Fibroblast of the aortic adventitia (primary cell): ENCODE measurements around the gene TAX1BP3. TPM values are rescaled to one million over a fixed set of nuclear protein-coding genes. Genes with fewer than 3 reads are reported as not detected.

Source experiments
- DNase-seq: peaks from one replicate; pipeline ENCODE4 v3.0.0-alpha.2; 2010; ENCODE audit warnings: low read depth
- H3K4me3 ChIP-seq: 2 replicates; pipeline ENCODE4 v1.5.1; 2011; ENCODE audit warnings: low read depth, mild to moderate bottlenecking, control low read depth, low read length, moderate library complexity
- total RNA-seq: library from RNA; depleted of rRNA; stranded (reverse); fragments of >200 nt; gene quantifications from 2 replicates; pipeline ENCODE4 v1.2.3, GENCODE V29; 2012; ENCODE audit warnings: low replicate concordance
- TF ChIP-seq, protein P1 (sequence below): IDR thresholded peaks from 2 replicates; pipeline ENCODE4 v1.5.1; 2011; ENCODE audit warnings: mild to moderate bottlenecking, low read length, control low read depth, inconsistent platforms; ENCODE audit not compliant: insufficient read depth

Gene TAX1BP3
- total RNA-seq, 1 donor: 222 TPM

DNA sequence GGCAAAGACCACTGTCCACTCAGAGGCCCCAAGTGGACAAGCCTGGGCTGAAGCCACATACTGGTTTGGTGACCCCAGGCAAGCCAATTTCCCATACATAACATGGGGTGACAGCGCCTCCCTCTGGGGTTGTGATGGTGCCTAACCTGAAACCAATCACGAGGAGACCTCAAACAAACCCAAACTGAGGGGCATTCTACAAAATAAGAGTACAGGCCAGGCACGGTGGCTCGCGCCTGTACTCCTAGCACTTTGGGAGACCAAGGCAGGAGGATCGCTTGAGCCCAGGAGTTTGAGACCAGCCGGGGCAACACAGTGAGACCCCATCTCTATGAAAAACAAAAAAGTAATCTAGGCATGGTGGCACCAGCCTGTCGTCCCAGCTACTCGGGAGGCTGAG lies 24.0 kb upstream of the TAX1BP3 start:
- H3K4me3 ChIP-seq: no peak overlapping the region
- TF ChIP-seq, protein P1, sequence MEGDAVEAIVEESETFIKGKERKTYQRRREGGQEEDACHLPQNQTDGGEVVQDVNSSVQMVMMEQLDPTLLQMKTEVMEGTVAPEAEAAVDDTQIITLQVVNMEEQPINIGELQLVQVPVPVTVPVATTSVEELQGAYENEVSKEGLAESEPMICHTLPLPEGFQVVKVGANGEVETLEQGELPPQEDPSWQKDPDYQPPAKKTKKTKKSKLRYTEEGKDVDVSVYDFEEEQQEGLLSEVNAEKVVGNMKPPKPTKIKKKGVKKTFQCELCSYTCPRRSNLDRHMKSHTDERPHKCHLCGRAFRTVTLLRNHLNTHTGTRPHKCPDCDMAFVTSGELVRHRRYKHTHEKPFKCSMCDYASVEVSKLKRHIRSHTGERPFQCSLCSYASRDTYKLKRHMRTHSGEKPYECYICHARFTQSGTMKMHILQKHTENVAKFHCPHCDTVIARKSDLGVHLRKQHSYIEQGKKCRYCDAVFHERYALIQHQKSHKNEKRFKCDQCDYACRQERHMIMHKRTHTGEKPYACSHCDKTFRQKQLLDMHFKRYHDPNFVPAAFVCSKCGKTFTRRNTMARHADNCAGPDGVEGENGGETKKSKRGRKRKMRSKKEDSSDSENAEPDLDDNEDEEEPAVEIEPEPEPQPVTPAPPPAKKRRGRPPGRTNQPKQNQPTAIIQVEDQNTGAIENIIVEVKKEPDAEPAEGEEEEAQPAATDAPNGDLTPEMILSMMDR: no peak
- no peak for DNase-seq

GRCh38 chr17:3691617-3692067 lies 23.3 kb upstream of the TAX1BP3 start:
- DNase-seq: no peak
- TF ChIP-seq, protein P1: no peak
- H3K4me3 ChIP-seq: no peak overlapping the region

- no peak overlapping the region for H3K4me3 ChIP-seq
- TF ChIP-seq, protein P1: no peak
- DNase-seq: no peak
Observed at GRCh38 chr17:3690094-3690715, 21.8 kb upstream of the TAX1BP3 start.

DNA sequence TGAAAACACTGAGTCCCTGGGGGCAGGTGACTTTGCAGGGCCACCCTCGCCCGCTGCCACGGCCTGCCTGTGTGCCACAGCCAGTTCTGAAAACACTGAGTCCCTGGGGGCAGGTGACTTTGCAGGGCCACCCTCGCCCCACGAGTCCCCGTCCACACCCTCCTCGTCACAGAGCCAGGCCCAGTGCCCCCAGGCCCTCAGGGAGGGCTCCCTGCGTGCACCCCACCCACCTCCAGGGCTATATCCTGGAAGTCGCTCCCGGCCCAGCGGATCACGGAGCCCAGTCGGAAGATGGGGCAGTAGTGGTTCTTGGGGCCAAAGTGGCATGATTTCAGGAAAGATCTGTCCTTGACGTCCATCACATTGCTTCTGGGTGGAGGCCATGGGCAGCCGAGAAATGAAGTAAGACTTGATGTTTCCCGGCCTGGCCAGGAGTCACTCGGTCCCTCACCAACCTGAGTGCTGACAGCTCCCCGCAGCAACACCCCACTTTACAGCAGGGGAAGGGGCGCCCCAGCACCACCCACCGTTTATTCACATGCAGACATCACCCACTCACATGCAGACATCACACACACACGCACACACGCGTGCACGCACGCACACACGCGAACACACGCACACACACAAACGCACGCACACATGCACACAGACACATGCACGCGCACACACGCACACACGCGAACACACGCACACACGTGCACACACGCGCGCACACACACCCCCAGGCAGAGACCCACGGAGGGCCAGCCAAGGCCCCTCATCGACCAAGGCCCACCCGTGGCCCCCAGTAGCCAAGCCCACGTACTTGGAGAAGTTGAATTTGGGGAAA lies 21.1 kb upstream of the TAX1BP3 start:
- TF ChIP-seq, protein P1: no peak
- H3K4me3 ChIP-seq: no peak overlapping the region
- DNase-seq: no peak

GRCh38 chr17:3688852-3689261 lies 20.5 kb upstream of the TAX1BP3 start:
- TF ChIP-seq, protein P1: no peak
- H3K4me3 ChIP-seq: no peak overlapping the region
- DNase-seq: no peak

DNA sequence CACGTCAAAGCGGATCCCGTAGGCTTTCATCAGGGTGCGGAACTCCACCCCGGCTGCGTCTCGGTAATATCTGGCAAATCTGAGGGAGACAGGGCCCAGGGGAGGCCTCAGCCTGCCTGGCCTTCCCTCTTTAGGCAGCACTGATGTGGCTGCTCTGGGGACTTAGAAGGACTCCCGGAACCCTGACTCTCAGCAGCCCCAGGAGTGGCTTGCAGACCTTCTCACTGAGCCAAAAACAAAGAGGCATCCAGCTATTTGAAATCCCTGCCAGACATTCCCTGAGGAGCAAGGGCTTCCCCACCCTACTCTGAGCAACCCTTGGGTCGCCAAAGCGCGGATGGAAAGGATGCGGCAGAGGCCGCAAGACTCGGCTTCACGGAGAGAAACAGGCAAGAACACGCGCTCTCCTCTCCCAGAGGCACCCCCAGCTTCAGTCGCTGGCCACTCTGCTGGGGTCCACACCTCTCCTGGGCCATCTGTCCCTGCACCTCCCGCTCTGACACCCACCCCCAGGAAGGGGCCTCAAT lies 19.7 kb upstream of the TAX1BP3 start:
- TF ChIP-seq, protein P1: no peak
- H3K4me3 ChIP-seq: no peak overlapping the region
- DNase-seq: no peak
